ENCODE results near the gene MBTPS1.

- TF ChIP-seq CTCF (IDR thresholded peaks at IDR 0.05) (no peak), POLR2A (IDR thresholded peaks at IDR 0.05) (no peak)
Measured at GRCh38 chr16:84098939-84099338, 17.8 kb downstream of the MBTPS1 start.
